ENCODE data around the gene GAS7.

DNA sequence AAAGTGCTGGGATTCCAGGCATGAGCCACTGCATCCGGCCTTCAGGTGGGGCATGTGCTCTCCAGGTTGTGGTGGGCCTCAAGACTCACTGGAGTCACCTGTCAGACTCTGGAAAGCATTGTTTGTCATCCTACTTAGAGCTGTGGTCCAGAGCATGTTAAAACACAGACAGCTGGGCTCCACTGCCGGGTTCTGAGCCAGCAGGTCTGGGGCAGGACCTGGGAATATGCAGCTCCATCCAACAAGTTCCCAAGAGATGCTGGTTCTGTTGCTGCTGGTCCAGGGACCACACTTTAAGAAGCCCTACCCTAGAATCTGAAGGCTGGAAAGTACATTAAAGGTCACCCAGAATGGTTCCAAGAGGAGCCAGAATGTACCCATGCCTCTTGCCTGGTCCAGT lies 75.3 kb downstream of the GAS7 start:
- TF ChIP-seq, protein P1, sequence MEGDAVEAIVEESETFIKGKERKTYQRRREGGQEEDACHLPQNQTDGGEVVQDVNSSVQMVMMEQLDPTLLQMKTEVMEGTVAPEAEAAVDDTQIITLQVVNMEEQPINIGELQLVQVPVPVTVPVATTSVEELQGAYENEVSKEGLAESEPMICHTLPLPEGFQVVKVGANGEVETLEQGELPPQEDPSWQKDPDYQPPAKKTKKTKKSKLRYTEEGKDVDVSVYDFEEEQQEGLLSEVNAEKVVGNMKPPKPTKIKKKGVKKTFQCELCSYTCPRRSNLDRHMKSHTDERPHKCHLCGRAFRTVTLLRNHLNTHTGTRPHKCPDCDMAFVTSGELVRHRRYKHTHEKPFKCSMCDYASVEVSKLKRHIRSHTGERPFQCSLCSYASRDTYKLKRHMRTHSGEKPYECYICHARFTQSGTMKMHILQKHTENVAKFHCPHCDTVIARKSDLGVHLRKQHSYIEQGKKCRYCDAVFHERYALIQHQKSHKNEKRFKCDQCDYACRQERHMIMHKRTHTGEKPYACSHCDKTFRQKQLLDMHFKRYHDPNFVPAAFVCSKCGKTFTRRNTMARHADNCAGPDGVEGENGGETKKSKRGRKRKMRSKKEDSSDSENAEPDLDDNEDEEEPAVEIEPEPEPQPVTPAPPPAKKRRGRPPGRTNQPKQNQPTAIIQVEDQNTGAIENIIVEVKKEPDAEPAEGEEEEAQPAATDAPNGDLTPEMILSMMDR (IDR thresholded peaks at IDR 0.05): no peak
- TF ChIP-seq EP300 (IDR thresholded peaks at IDR 0.05) (no peak), POLR2A (IDR thresholded peaks at IDR 0.05) (no peak)
